Astrocyte (in vitro differentiated cells and primary cell): Measurements from ENCODE around the gene SPATA18.

Experiments
- CTCF ChIP-seq: IDR thresholded peaks from 2 replicates; pipeline ENCODE4 v1.5.1; 2011; ENCODE audit warnings: low read depth, mild to moderate bottlenecking, inconsistent platforms, low read length, moderate library complexity; ENCODE audit not compliant: insufficient read depth
- EZH2 ChIP-seq: IDR thresholded peaks from 2 replicates; pipeline ENCODE4 v1.6.1; 2012; ENCODE audit warnings: mild to moderate bottlenecking, low read length, inconsistent platforms; ENCODE audit not compliant: insufficient read depth

- no peak for TF ChIP-seq CTCF
- no peak for TF ChIP-seq EZH2
Observed at GRCh38 chr4:52037689-52038102, 13.4 kb upstream of the SPATA18 start.
